B cell (primary cell): ENCODE data around the gene ABCA1.
"Not testable (repeated sequence)": the region's sequence is repeated elsewhere in the genome, so short reads cannot be mapped to it uniquely, and the experiment has no call there.

ENCODE experiments used
- CTCF ChIP-seq: fragments of 200-600 bp; IDR thresholded peaks from one replicate; pipeline ENCODE4 v1.8.0; 2022; ENCODE audit warnings: antibody characterized with exemption, mild to moderate bottlenecking
- EZH2 ChIP-seq: IDR thresholded peaks from 2 replicates; pipeline ENCODE4 v1.6.1; 2012; ENCODE audit warnings: borderline replicate concordance, low read depth, mild to moderate bottlenecking, moderate library complexity, low read length; ENCODE audit not compliant: insufficient read depth, poor library complexity, severe bottlenecking

DNA sequence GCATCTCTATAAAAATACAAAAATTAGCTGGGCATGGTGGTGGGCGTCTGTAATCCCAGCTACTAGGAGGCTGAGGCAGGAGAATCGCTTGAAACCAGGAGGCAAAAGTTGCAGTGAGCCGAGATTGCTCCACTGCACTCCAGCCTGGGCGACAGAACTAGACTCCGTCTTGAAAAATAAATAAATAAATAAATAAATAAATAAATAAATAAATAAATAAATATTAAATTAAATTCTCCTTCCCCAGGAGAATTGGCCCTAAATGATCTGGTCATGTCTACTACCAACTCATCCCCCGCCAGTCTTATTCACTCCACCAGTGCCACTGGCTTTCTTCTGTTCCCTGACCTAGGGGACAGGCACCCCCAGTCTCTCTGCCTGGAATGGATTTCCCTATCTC, 29.6 kb downstream of the ABCA1 start:
- TF ChIP-seq CTCF, EZH2: not testable (repeated sequence)
